HAP-1 (cell line): ENCODE measurements around the gene DMGDH.

Experiments used
- DNase-seq, 2 experiments: peaks; one replicate each; pipeline ENCODE4 v3.0.0-alpha.2; 2016 to 2020; ENCODE audit warnings: low spot score in 2 of 2
- H3K27me3 ChIP-seq: fragments of 250-450 bp; sonication (Bioruptor Pico); 2 replicates; pipeline ENCODE4 v1.5.1; 2020; ENCODE audit warnings: low read depth, mild to moderate bottlenecking, moderate library complexity
- H3K36me3 ChIP-seq: fragments of 250-450 bp; sonication (Bioruptor Pico); replicated peaks from 2 replicates; pipeline ENCODE4 v1.5.1; 2020; ENCODE audit warnings: mild to moderate bottlenecking
- H3K4me1 ChIP-seq: fragments of 250-450 bp; sonication (Bioruptor Pico); 2 replicates; pipeline ENCODE4 v1.5.1; 2020; ENCODE audit warnings: mild to moderate bottlenecking
- H3K4me3 ChIP-seq: fragments of 250-450 bp; sonication (Bioruptor Pico); 2 replicates; pipeline ENCODE4 v1.5.1; 2020; ENCODE audit warnings: mild to moderate bottlenecking, moderate library complexity
- H3K9me3 ChIP-seq: fragments of 250-450 bp; sonication (Bioruptor Pico); 2 replicates; pipeline ENCODE4 v1.5.1; 2020; ENCODE audit warnings: mild to moderate bottlenecking, moderate library complexity
- in situ Hi-C: fragments of 300-500 bp; cut with MboI; formaldehyde crosslinking; loops from 3 replicates; pipeline ENCODE4 v1.14.3; 2020; ENCODE audit warnings: low sequenced_read_pairs, inconsistent platforms, mixed read lengths

DMGDH gene

DNA sequence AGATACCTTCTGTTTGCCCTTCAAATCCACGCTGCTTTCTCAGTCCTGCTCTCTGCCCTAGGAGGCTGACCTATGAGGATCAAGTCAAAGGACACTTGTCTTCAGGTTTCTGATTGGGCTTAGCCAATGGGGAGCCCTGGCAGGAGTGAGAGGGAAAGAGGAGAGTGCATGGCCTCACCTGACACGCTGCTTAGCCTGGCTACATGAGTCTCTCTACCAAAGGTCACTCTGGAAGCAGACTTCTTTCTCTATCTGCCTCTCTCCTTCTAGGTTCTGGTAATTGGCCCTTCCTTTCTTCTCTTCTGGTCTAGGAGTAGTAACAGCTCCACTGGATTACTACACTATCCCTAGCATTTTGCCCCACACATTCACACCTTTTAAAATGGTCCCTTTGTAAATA, 97.5 kb downstream of the DMGDH start:
- no peaks in the 10 kb centered on the region for H3K27me3 ChIP-seq
- in situ Hi-C loops, result no loop called here

DNA sequence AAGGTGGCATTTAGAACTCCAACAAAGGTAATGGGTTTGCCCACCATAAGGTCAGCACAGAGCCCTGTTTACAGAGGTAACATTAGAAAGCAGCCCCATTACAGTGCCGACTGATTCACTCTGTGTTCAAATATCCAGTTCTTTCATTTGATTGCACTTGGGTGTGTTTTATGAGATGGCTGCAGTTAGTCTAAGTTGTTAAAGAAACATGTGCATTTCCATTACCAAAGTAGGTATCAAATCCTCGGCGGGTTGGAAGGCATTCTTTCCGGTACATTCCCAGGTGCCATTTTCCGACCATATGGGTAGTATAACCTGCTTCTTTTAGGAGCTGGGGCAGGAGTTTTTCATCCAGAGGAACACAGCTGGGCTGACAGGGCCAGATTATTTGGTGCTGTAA, 100.7 kb downstream of the DMGDH start:
- Histone ChIP-seq H3K4me3 (no peak overlapping the region), H3K9me3 (no peaks in the 10 kb centered on the region), H3K4me1 (no peaks in the 10 kb centered on the region), H3K27me3 (no peaks in the 10 kb centered on the region), H3K36me3 (no peaks in the 10 kb centered on the region)
- no peak for DNase-seq
- in situ Hi-C loops, result no loop called here

More for the DNA sequence above, 97.5 kb downstream of the DMGDH start:
- Histone ChIP-seq H3K36me3 (no peaks in the 10 kb centered on the region), H3K9me3 (no peaks in the 10 kb centered on the region), H3K4me1 (no peaks in the 10 kb centered on the region), H3K4me3 (no peak overlapping the region)
- DNase-seq, result no peak

DNA sequence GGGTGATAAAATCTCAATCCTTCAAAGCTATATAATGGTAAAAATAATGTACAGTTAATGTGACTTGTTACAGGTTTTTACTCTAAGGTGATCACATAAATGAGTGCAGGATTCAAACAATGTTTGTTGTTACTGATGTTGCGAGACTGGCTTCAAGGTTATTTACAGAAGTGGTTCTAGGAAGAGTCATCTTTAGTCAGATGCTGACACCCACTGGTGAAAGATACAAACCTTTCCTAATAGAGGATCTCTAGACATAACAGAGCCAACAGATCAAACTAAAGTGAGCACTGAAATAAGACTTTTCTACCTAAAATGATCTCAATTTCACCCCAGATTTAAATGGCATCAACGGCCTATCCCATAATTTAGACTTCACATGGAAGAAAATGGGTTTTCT, 104.6 kb downstream of the DMGDH start:
- no peaks in the 10 kb centered on the region for H3K36me3 ChIP-seq
- DNase-seq, result no peak
- in situ Hi-C loops, result no loop called here
- H3K27me3 ChIP-seq, result no peaks in the 10 kb centered on the region
- no peaks in the 10 kb centered on the region for H3K4me1 ChIP-seq
- no peaks in the 10 kb centered on the region for H3K9me3 ChIP-seq
- H3K4me3 ChIP-seq, result no peak overlapping the region

DNA sequence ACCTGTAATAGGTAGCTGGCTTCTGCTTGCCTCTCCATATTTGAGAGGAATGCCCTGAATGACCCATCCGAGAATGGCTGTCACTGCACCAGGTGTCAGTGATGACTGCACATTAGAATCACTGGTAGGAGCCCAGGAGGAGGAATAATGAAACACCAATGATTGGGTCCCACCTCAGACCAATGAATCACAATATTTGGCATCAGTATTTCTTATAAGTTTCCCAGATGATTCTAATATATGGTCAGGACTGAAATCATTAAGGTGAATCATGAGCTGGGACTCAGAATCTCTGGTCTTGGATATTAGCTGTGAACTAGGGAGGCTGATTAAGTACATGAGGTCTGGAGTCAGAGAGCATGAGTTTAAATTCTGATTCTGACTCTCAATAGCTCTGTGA, 107.7 kb downstream of the DMGDH start:
- peaks cover 10% of the 10 kb centered on the region for H3K4me1 ChIP-seq
- H3K27me3 ChIP-seq, result no peaks in the 10 kb centered on the region
- in situ Hi-C loops, result no loop called here
- no peaks in the 10 kb centered on the region for H3K9me3 ChIP-seq
- H3K36me3 ChIP-seq, result no peaks in the 10 kb centered on the region
- no peak for DNase-seq
- H3K4me3 ChIP-seq, result no peak overlapping the region

DNA sequence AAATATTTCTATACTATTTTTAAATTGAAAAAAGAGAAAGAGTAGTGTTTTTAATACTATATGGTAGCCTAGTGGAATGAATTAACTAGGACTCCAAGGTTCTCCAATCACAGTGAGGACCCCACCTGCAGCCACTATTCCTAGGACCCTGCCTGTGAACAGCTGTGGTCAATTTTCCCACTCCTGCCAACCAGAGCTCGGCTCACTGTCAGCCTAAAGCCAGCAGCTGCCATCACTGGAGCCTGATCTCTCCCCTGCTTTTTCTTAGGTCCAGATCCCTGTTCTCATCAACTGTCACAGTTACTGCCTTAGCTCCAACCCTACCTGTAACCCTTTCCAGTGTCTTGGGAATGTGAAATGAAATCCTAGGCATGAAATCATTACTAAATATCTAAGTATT, 109.7 kb downstream of the DMGDH start:
- no peak overlapping the region for H3K4me3 ChIP-seq
- no peaks in the 10 kb centered on the region for H3K9me3 ChIP-seq
- peaks cover 13% of the 10 kb centered on the region for H3K4me1 ChIP-seq
- in situ Hi-C loops, result no loop called here
- DNase-seq, result no peak
- no peaks in the 10 kb centered on the region for H3K27me3 ChIP-seq
- no peaks in the 10 kb centered on the region for H3K36me3 ChIP-seq

DNA sequence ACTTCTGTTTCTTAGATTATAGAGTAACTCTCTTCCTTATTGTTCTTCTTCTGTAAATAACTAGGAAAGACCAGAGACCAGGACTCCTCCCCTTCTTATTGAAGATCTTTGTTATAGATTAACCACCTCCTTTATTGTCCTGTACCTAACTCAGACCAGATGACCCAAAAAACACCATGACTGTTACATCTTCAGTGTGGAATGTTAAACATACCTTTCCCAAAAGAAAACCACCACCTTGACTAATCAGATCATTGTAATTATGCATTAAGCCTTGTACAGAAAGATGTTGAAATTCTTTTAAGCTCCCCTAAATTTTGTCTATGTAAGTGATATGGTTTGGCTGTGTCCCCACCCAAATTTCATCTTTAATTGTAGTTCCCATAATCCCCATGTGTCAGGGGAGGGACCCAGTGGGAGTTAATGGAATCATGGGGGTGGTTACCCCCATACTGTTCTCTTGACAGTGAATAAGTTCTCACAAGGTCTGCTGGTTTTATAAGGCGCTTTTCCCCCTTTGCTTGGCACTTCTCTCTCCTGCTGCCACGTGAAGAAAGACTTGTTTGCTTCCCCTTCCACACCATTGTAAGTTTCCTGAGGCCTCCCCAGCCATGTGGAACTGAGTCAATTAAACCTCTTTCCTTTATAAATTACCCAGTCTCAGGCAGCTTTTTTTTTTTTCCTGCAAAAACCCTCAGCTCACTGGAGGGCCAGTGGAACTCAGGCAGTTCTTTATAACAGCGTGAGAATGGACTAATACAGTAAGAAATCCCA, 110.6 kb downstream of the DMGDH start:
- H3K36me3 ChIP-seq, result no peaks in the 10 kb centered on the region
- H3K9me3 ChIP-seq, result no peaks in the 10 kb centered on the region
- no peak for DNase-seq
- H3K27me3 ChIP-seq, result no peaks in the 10 kb centered on the region
- no peak overlapping the region for H3K4me3 ChIP-seq
- in situ Hi-C loops, result no loop called here
- H3K4me1 ChIP-seq, result peaks cover 13% of the 10 kb centered on the region

DNA sequence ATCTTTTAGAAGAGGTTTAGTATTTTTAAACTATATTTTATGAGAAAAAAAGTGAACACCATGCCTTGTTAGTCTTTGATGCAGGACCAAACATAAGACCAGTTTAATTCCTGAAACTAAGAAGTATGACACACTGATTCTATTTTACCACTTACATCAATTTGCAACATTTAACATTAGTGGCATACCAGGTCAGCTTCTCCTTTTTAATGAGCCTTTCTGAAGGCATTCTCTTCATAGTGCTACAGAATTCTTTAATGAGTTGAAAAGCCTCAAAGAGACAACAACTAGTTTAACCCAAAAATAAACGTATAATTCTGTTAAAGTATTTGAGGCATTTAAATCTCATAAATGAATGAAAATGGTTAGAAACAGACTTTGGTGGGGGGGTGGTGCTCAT, 112.6 kb downstream of the DMGDH start:
- in situ Hi-C loops, result no loop called here
- Histone ChIP-seq H3K4me1 (peaks cover 13% of the 10 kb centered on the region), H3K27me3 (no peaks in the 10 kb centered on the region), H3K36me3 (no peaks in the 10 kb centered on the region), H3K9me3 (no peaks in the 10 kb centered on the region), H3K4me3 (no peak overlapping the region)
- DNase-seq, result peak in 1 of 2 experiments; percentile 25

DNA sequence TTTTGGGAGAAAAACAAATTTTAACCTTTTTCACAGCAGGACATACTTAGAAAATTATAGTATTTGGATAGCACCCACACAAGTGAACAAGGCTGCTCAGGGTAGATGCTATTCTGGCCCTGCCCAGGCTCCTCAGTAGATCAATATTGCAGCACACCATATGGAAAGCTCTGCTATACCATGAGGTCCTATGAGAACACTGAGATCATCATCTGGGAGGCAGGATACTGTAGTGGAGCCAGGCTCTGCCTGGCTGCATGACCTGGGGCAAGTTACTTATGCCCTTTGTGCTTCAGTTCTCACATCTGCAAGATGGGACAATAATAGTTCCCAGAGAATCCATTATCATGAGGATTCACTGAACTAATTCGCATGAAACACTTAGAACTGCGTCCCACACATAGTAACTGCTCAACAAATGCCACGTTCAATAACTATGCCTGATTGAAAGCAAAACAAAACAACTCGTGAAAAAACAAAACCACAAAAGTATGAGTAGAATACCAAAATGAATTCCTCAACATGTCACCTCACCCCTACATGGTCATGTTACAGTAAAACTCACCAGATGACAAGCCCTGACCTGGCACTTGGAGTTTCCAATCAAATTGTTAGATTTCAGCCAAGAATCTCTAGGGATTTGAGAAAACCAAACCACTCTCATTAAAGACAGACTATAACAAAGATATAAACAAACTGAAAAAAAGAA, 116.2 kb downstream of the DMGDH start:
- Histone ChIP-seq H3K4me3 (no peak overlapping the region), H3K27me3 (no peaks in the 10 kb centered on the region), H3K4me1 (peaks cover 9% of the 10 kb centered on the region), H3K36me3 (no peaks in the 10 kb centered on the region), H3K9me3 (no peaks in the 10 kb centered on the region)
- DNase-seq, result no peak
- in situ Hi-C loops, result no loop called here
